Stimulated activated CD4-positive, alpha-beta T cell treated with anti-CD3 and anti-CD28 coated beads, Interleukin-15, amount 100 ng/mL, for 48 hours (primary cell): ENCODE measurements around the gene IRF6.
"Not testable (repeated sequence)": the region's sequence is repeated elsewhere in the genome, so short reads cannot be mapped to it uniquely, and the experiment has no call there.

Experiments
- DNase-seq, 2 donors: peaks; one replicate each; pipeline ENCODE4 v3.0.0-alpha.2; 2020; ENCODE audit warnings: low read depth in 2 of 2

The IRF6 gene

GRCh38 chr1:209823143-209824041 lies 17.4 kb upstream of the IRF6 start:
- no peak for DNase-seq

GRCh38 chr1:209822706-209823105 lies 16.8 kb upstream of the IRF6 start:
- no peak for DNase-seq

GRCh38 chr1:209820986-209821385 lies 15.0 kb upstream of the IRF6 start:
- DNase-seq, result no peak

- DNase-seq, result no peak
These were observed 13.1 kb upstream of the IRF6 start for GRCh38 chr1:209819058-209819457.

- DNase-seq, result no peak
These were observed 11.7 kb upstream of the IRF6 start for GRCh38 chr1:209817691-209818090.

GRCh38 chr1:209816923-209817322 lies 11.0 kb upstream of the IRF6 start:
- no peak for DNase-seq

- DNase-seq, result no peak
These were observed 10.0 kb upstream of the IRF6 start for GRCh38 chr1:209815931-209816341.

GRCh38 chr1:209815490-209815889 lies 9.5 kb upstream of the IRF6 start:
- DNase-seq, result no peak

GRCh38 chr1:209813902-209814301 lies 8.0 kb upstream of the IRF6 start:
- no peak for DNase-seq

- no peak for DNase-seq
These were observed 4.8 kb upstream of the IRF6 start for GRCh38 chr1:209810783-209811182.

GRCh38 chr1:209809611-209810010 lies 3.7 kb upstream of the IRF6 start:
- no peak for DNase-seq

GRCh38 chr1:209808059-209808581 lies 2.2 kb upstream of the IRF6 start:
- DNase-seq, result no peak

- no peak for DNase-seq
These were observed 1.6 kb upstream of the IRF6 start for GRCh38 chr1:209807509-209807908.

GRCh38 chr1:209805341-209805781 lies 581 bp downstream of the IRF6 start:
- DNase-seq, result no peak

GRCh38 chr1:209803568-209803967 lies 2.4 kb downstream of the IRF6 start:
- DNase-seq, result no peak

GRCh38 chr1:209802780-209803152 lies 3.2 kb downstream of the IRF6 start:
- no peak for DNase-seq

GRCh38 chr1:209802117-209802779 lies 3.7 kb downstream of the IRF6 start:
- no peak for DNase-seq

GRCh38 chr1:209800984-209801834 lies 4.7 kb downstream of the IRF6 start:
- no peak for DNase-seq

- no peak for DNase-seq
These were observed 7.8 kb downstream of the IRF6 start for GRCh38 chr1:209797978-209798639.

GRCh38 chr1:209793711-209794110 lies 12.2 kb downstream of the IRF6 start:
- DNase-seq, result not testable (repeated sequence)

- DNase-seq, result no peak
These were observed 14.0 kb downstream of the IRF6 start for GRCh38 chr1:209791920-209792319.
